Hepatocyte (in vitro differentiated cells): ENCODE data around the gene NOTCH4. TPM values are rescaled to one million over a fixed set of nuclear protein-coding genes. Genes with fewer than 3 reads are reported as not detected.
"Not testable (repeated sequence)": the region's sequence is repeated elsewhere in the genome, so short reads cannot be mapped to it uniquely, and the experiment has no call there.

Source experiments
- DNase-seq: peaks from one replicate; pipeline ENCODE4 v3.0.0-alpha.2; 2016; ENCODE audit warnings: low spot score
- H2AFZ ChIP-seq: fragments of 200-600 bp; sonication (generic); 2 replicates; pipeline ENCODE4 v1.6.0; 2016; ENCODE audit warnings: antibody characterized with exemption, mild to moderate bottlenecking
- H3K27ac ChIP-seq: fragments of 200-600 bp; sonication (generic); 2 replicates; pipeline ENCODE4 v1.5.1; 2016; ENCODE audit warnings: mild to moderate bottlenecking
- H3K27me3 ChIP-seq: fragments of 200-600 bp; sonication (generic); 2 replicates; pipeline ENCODE4 v1.6.1; 2016
- H3K36me3 ChIP-seq: fragments of 200-600 bp; sonication (generic); replicated peaks from 2 replicates; pipeline ENCODE4 v1.5.1; 2016; ENCODE audit warnings: low read depth; ENCODE audit not compliant: insufficient read depth
- H3K4me1 ChIP-seq: fragments of 200-600 bp; sonication (generic); 2 replicates; pipeline ENCODE4 v1.5.1; 2016; ENCODE audit warnings: mild to moderate bottlenecking, moderate library complexity; ENCODE audit not compliant: insufficient read depth
- H3K4me2 ChIP-seq: fragments of 200-600 bp; sonication (generic); 2 replicates; pipeline ENCODE4 v1.6.0; 2016
- H3K4me3 ChIP-seq: fragments of 200-600 bp; sonication (generic); 2 replicates; pipeline ENCODE4 v1.5.1; 2016; ENCODE audit warnings: mild to moderate bottlenecking
- H3K79me2 ChIP-seq: fragments of 200-600 bp; sonication (generic); 2 replicates; pipeline ENCODE4 v1.6.0; 2017; ENCODE audit warnings: mild to moderate bottlenecking
- H3K9me2 ChIP-seq: fragments of 200-600 bp; sonication (generic); replicated peaks from 2 replicates; pipeline ENCODE4 v1.6.0; 2017; ENCODE audit warnings: mild to moderate bottlenecking; ENCODE audit not compliant: insufficient read depth
- H3K9me3 ChIP-seq: fragments of 200-600 bp; sonication (generic); 2 replicates; pipeline ENCODE4 v1.5.1; 2016; ENCODE audit warnings: low read depth, mild to moderate bottlenecking
- H4K20me1 ChIP-seq: fragments of 200-600 bp; sonication (generic); 2 replicates; pipeline ENCODE4 v1.6.0; 2016; ENCODE audit warnings: mild to moderate bottlenecking; ENCODE audit not compliant: insufficient read depth, poor library complexity, severe bottlenecking
- CTCF ChIP-seq: fragments of 200-600 bp; sonication (generic); IDR thresholded peaks from 2 replicates; pipeline ENCODE4 v1.5.1; 2016; ENCODE audit warnings: antibody characterized with exemption, mild to moderate bottlenecking; ENCODE audit not compliant: poor library complexity
- EZH2 ChIP-seq: fragments of 200-600 bp; sonication (generic); IDR thresholded peaks from 2 replicates; pipeline ENCODE4 v1.6.1; 2016; ENCODE audit warnings: antibody characterized with exemption, mild to moderate bottlenecking, borderline replicate concordance
- EZH2phosphoT487 ChIP-seq: fragments of 200-600 bp; sonication (generic); IDR thresholded peaks from one replicate; pipeline ENCODE4 v1.6.1; 2018; ENCODE audit warnings: antibody characterized with exemption, mild to moderate bottlenecking, low read depth, moderate library complexity; ENCODE audit not compliant: unreplicated experiment, severe bottlenecking
- WGBS: methylation state at CpG from one replicate; pipeline ENCODE4 v1.1.6; 2016; ENCODE audit warnings: low lambda C conversion rate; ENCODE audit errors: missing lambda C conversion rate; 5-methylcytosine and 5-hydroxymethylcytosine counted together
- polyA plus RNA-seq: library from polyadenylated mRNA; unstranded; fragments of >200 nt; fragmentation: Nextera tagmentation; extraction: Ambion mirVana; gene quantifications from 2 replicates; pipeline ENCODE4 v1.2.1, GENCODE V29; 2016
- total RNA-seq: library from RNA; depleted of rRNA; stranded (reverse); fragments of >200 nt; gene quantifications from 2 replicates; pipeline ENCODE4 v1.2.3, GENCODE V29; 2014

The NOTCH4 gene
- total and polyA plus RNA-seq, 2 experiments from 2014 or later, result 2.7 to 3.6 TPM

GRCh38 chr6:32187009-32187709, 36.7 kb downstream of the NOTCH4 start:
- DNase-seq, result no peak
- Histone ChIP-seq H3K27me3 (no peaks in the 10 kb centered on the region), H3K4me3 (no peak overlapping the region), H3K4me2 (no peak overlapping the region), H3K79me2 (peaks cover 33% of the 10 kb centered on the region), H4K20me1 (no peaks in the 10 kb centered on the region), H3K9me2 (no peaks in the 10 kb centered on the region), H3K4me1 (peaks cover 28% of the 10 kb centered on the region), H3K36me3 (no peaks in the 10 kb centered on the region), H3K9me3 (no peaks in the 10 kb centered on the region), H2AFZ (no peak overlapping the region), H3K27ac (peak overlapping the region; percentile 86)
- 93% methylated on average over 12 of the region's 12 CpGs for WGBS
- TF ChIP-seq CTCF (no peak), EZH2phosphoT487 (no peak), EZH2 (no peak)

- Histone ChIP-seq H3K4me1 (peaks cover 27% of the 10 kb centered on the region), H3K27ac (peak overlapping the region; percentile 86), H3K79me2 (peaks cover 33% of the 10 kb centered on the region)
- H3K4me2 ChIP-seq, H3K9me2 ChIP-seq, DNase-seq, H3K27me3 ChIP-seq, H3K36me3 ChIP-seq, H2AFZ ChIP-seq, H3K4me3 ChIP-seq, H4K20me1 ChIP-seq, H3K9me3 ChIP-seq: not testable (repeated sequence)
- 85% methylated on average over 10 of the region's 10 CpGs for WGBS
These were observed 37.6 kb downstream of the NOTCH4 start for GRCh38 chr6:32186151-32186840.

- peak; percentile 88 for DNase-seq
- H3K9me3 ChIP-seq, H3K27me3 ChIP-seq, H3K4me3 ChIP-seq, H4K20me1 ChIP-seq, H3K36me3 ChIP-seq, H2AFZ ChIP-seq, H3K9me2 ChIP-seq: not testable (repeated sequence)
- Histone ChIP-seq H3K4me1 (peaks cover 21% of the 10 kb centered on the region), H3K79me2 (peaks cover 31% of the 10 kb centered on the region), H3K4me2 (peak overlapping the region; percentile 55), H3K27ac (peak overlapping the region; percentile 86)
- 21% methylated on average over 9 of the region's 11 CpGs for WGBS
These were observed 38.2 kb downstream of the NOTCH4 start for GRCh38 chr6:32185681-32186131.

- 80% methylated on average over 6 of the region's 6 CpGs for WGBS
- Histone ChIP-seq H3K27me3 (no peaks in the 10 kb centered on the region), H3K79me2 (peaks cover 33% of the 10 kb centered on the region), H3K4me3 (no peak within 1 kb of the TSS), H4K20me1 (no peaks in the 10 kb centered on the region), H3K27ac (peak within 1 kb of the TSS; percentile 63), H3K9me3 (no peaks in the 10 kb centered on the region), H3K9me2 (no peaks in the 10 kb centered on the region), H3K4me1 (peaks cover 21% of the 10 kb centered on the region), H2AFZ (no peak within 1 kb of the TSS), H3K36me3 (no peaks in the 10 kb centered on the region), H3K4me2 (no peak within 1 kb of the TSS)
- DNase-seq, result no peak
- TF ChIP-seq EZH2phosphoT487, result no peak
- TF ChIP-seq EZH2, result no peak
- TF ChIP-seq CTCF, result no peak
These were observed 39.7 kb downstream of the NOTCH4 start, which contains the start of gene AGER for GRCh38 chr6:32184084-32184640. AGER (minus strand) TSS chr6:32184253; CDS start chr6:32184222, 31 bp downstream.
